ENCODE data around the gene ADORA2B.

The ADORA2B gene

GRCh38 chr17:15955793-15956541 is 11.0 kb downstream of the ADORA2B start:
- H3K27ac ChIP-seq = no peak overlapping the region
- TF ChIP-seq ZFX (IDR thresholded peaks at IDR 0.05; ENCODE audit: borderline replicate concordance) = no peak
- TF ChIP-seq, protein P1, sequence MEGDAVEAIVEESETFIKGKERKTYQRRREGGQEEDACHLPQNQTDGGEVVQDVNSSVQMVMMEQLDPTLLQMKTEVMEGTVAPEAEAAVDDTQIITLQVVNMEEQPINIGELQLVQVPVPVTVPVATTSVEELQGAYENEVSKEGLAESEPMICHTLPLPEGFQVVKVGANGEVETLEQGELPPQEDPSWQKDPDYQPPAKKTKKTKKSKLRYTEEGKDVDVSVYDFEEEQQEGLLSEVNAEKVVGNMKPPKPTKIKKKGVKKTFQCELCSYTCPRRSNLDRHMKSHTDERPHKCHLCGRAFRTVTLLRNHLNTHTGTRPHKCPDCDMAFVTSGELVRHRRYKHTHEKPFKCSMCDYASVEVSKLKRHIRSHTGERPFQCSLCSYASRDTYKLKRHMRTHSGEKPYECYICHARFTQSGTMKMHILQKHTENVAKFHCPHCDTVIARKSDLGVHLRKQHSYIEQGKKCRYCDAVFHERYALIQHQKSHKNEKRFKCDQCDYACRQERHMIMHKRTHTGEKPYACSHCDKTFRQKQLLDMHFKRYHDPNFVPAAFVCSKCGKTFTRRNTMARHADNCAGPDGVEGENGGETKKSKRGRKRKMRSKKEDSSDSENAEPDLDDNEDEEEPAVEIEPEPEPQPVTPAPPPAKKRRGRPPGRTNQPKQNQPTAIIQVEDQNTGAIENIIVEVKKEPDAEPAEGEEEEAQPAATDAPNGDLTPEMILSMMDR (IDR thresholded peaks at IDR 0.05) = no peak

DNA sequence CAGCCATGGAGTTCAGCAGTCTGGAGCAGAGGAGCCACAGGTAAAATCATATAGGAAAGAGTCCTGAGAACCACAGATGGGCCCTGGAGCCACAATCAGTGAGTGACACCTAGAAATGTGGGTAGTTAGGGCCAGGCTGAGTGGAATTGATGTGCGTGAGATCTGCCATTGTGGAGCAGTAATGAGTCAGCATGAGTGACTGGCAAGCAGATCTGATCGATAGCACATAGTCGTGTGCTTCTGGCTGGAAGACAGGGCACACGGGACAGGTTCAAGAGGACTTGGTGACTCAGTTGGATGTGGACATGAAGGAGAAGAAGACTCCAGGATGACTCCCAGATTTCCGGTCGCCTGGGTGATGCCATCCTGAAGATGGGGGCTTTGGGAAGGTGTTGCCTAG is 12.3 kb downstream of the ADORA2B start:
- no peak overlapping the region for H3K27ac ChIP-seq
- TF ChIP-seq, protein P1 (IDR thresholded peaks at IDR 0.05) = no peak
- no peak for TF ChIP-seq ZFX (IDR thresholded peaks at IDR 0.05; ENCODE audit: borderline replicate concordance)

DNA sequence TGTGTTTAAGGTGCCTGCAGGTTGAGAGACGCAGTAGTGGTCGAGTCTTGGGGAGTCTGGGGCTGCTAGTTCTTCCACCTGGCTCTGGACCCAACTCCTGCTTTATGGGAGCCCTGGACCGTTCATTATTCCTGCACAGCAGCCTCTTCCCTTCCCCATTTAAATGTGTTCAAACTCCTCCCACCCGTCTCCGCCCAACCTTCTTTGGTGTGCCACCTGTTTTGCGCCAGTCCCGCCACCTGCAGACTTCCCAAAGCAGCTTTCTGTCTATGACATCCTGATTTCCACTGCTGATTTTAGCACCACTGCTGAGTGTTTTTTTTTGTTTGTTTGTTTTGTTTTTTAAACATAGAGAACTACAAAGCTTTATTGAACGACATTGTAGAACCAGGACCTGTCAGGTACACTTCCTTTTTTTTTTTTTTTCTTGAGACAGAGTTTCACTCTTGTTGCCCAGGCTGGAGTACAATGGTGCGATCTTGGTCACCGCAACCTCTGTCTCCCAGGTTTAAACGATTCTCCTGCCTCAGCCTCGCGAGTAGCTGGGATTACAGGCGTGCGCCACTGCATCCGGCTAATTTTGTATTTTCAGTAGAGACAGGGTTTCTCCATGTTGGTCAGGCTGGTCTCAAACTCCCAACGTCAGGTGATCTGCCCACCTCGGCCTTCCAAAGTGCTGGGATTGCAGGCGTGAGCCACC is 12.8 kb downstream of the ADORA2B start:
- TF ChIP-seq ZFX (IDR thresholded peaks at IDR 0.05; ENCODE audit: borderline replicate concordance) = no peak
- TF ChIP-seq, protein P1 (IDR thresholded peaks at IDR 0.05) = no peak

GRCh38 chr17:15958484-15958854 is 13.5 kb downstream of the ADORA2B start:
- no peak overlapping the region for H3K27ac ChIP-seq
- no peak for TF ChIP-seq ZFX (IDR thresholded peaks at IDR 0.05; ENCODE audit: borderline replicate concordance)
- TF ChIP-seq, protein P1 (IDR thresholded peaks at IDR 0.05) = no peak

More for the DNA sequence above, 12.8 kb downstream of the ADORA2B start:
- no peak overlapping the region for H3K27ac ChIP-seq

DNA sequence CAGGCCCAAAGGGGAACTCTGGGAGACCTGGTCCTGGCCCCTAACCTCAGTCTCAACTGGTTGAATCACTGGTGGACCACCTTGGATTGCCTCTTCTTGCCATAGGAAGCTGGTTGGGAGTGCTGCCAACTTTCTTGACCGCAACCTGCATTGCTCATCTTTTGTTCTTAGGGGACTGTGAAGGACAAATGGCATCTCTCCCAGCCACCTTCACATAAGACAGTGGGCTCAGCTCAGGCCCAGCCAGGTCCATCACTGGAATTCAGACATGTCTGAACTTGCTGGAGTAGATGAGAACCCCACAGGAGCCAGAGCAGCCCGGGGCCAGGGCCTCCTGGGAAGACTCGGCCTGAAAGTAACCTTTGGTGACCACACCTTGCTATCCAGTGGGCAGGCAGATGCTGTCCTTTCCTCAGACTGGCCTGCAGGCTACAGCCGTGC is 18.8 kb downstream of the ADORA2B start:
- no peak for TF ChIP-seq ZFX (IDR thresholded peaks at IDR 0.05; ENCODE audit: borderline replicate concordance)
- TF ChIP-seq, protein P1 (IDR thresholded peaks at IDR 0.05) = no peak
- H3K27ac ChIP-seq = no peak overlapping the region

GRCh38 chr17:15965528-15965927 is 20.6 kb downstream of the ADORA2B start:
- H3K27ac ChIP-seq = peak overlapping the region; percentile 44
- TF ChIP-seq, protein P1 (IDR thresholded peaks at IDR 0.05) = no peak
- TF ChIP-seq ZFX (IDR thresholded peaks at IDR 0.05; ENCODE audit: borderline replicate concordance) = no peak

Data from 22Rv1 (cell line).